Loucy (cell line): Measurements from ENCODE around the gene IFITM1.

ENCODE experiments used
- H2AFZ ChIP-seq: fragments of 200-600 bp; sonication (generic); 2 replicates; pipeline ENCODE4 v1.6.0; 2016; ENCODE audit warnings: antibody characterized with exemption, mild to moderate bottlenecking, low read length, moderate library complexity
- H3F3A ChIP-seq: fragments of 200-600 bp; 2 replicates; pipeline ENCODE4 v1.6.0; 2016; ENCODE audit warnings: antibody characterized with exemption, low read depth, mild to moderate bottlenecking
- H3K27me3 ChIP-seq: fragments of 200-600 bp; sonication (generic); 2 replicates; pipeline ENCODE4 v1.6.1; 2014; ENCODE audit warnings: low read length, mild to moderate bottlenecking; ENCODE audit not compliant: insufficient read depth, poor library complexity, severe bottlenecking
- H3K36me3 ChIP-seq: fragments of 200-600 bp; sonication (generic); 2 replicates; pipeline ENCODE4 v1.6.1; 2016; ENCODE audit warnings: low read length; ENCODE audit not compliant: insufficient read depth
- H3K4me1 ChIP-seq: fragments of 200-600 bp; sonication (generic); 2 replicates; pipeline ENCODE4 v1.5.1; 2014; ENCODE audit warnings: low read length, mild to moderate bottlenecking; ENCODE audit not compliant: insufficient read depth, poor library complexity, severe bottlenecking
- H3K4me2 ChIP-seq: fragments of 200-600 bp; sonication (generic); 2 replicates; pipeline ENCODE4 v1.6.0; 2014; ENCODE audit warnings: antibody characterized with exemption, low read length, low read depth, mild to moderate bottlenecking; ENCODE audit not compliant: poor library complexity, severe bottlenecking
- H3K4me3 ChIP-seq: fragments of 200-600 bp; sonication (generic); 2 replicates; pipeline ENCODE4 v1.5.1; 2014; ENCODE audit warnings: low read length, mild to moderate bottlenecking, mixed read lengths; ENCODE audit not compliant: poor library complexity, severe bottlenecking
- H3K79me2 ChIP-seq: fragments of 200-600 bp; sonication (generic); 2 replicates; pipeline ENCODE4 v1.6.1; 2014; ENCODE audit warnings: low read length; ENCODE audit not compliant: insufficient read depth
- H3K9ac ChIP-seq: fragments of 200-600 bp; sonication (generic); 2 replicates; pipeline ENCODE4 v1.6.0; 2014; ENCODE audit warnings: mild to moderate bottlenecking, low read depth, low read length, moderate library complexity; ENCODE audit not compliant: poor library complexity, severe bottlenecking
- H3K9me2 ChIP-seq: fragments of 200-600 bp; sonication (generic); replicated peaks from 2 replicates; pipeline ENCODE4 v1.6.1; 2016; ENCODE audit warnings: low read depth, low read length, mixed read lengths
- H3K9me3 ChIP-seq: fragments of 200-600 bp; sonication (generic); 2 replicates; pipeline ENCODE4 v1.6.1; 2014; ENCODE audit warnings: mild to moderate bottlenecking, antibody characterized with exemption, low read length, low read depth; ENCODE audit not compliant: insufficient read depth
- H4K20me1 ChIP-seq: fragments of 200-600 bp; sonication (generic); 2 replicates; pipeline ENCODE4 v1.6.0; 2014; ENCODE audit warnings: antibody characterized with exemption, low read length, mild to moderate bottlenecking; ENCODE audit not compliant: insufficient read depth, poor library complexity, severe bottlenecking
- EZH2phosphoT487 ChIP-seq: fragments of 200-600 bp; IDR thresholded peaks from 2 replicates; pipeline ENCODE4 v1.6.1; 2018; ENCODE audit warnings: antibody characterized with exemption, mild to moderate bottlenecking, moderate library complexity, borderline replicate concordance
- TF ChIP-seq, protein P1 (sequence below): fragments of 200-600 bp; sonication (generic); conservative IDR thresholded peaks from 2 replicates; pipeline ENCODE4 v1.5.1; 2014; ENCODE audit warnings: mild to moderate bottlenecking, antibody characterized with exemption, low read length

IFITM1 gene

DNA sequence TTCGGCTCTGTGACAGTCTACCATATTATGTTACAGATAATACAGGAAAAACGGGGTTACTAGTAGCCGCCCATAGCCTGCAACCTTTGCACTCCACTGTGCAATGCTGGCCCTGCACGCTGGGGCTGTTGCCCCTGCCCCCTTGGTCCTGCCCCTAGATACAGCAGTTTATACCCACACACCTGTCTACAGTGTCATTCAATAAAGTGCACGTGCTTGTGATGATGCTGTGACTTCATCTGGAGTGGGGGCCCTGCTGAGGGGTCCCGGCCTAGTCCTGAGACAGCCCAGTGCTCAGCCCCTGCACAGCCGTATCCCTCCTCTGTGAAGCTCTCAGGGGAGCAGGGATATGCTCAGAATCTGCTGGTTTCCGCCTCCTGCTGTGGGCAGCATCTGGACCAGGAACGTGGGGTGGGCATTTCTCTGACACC, 1.2 kb downstream of the IFITM1 start:
- H3K79me2 ChIP-seq: peaks cover 76% of the 10 kb centered on the region
- H4K20me1 ChIP-seq: peaks cover 41% of the 10 kb centered on the region
- H3F3A ChIP-seq: peaks cover 16% of the 10 kb centered on the region; the same call in 1 of the 2 replicates
- H3K4me2 ChIP-seq: peak overlapping the region; percentile 93
- H3K9me2 ChIP-seq: no peaks in the 10 kb centered on the region
- H2AFZ ChIP-seq: no peak overlapping the region
- H3K9ac ChIP-seq: peak overlapping the region; percentile 100
- peaks cover 30% of the 10 kb centered on the region for H3K36me3 ChIP-seq
- peak overlapping the region; percentile 100 for H3K4me3 ChIP-seq
- no peak for TF ChIP-seq EZH2phosphoT487
- TF ChIP-seq, protein P1, sequence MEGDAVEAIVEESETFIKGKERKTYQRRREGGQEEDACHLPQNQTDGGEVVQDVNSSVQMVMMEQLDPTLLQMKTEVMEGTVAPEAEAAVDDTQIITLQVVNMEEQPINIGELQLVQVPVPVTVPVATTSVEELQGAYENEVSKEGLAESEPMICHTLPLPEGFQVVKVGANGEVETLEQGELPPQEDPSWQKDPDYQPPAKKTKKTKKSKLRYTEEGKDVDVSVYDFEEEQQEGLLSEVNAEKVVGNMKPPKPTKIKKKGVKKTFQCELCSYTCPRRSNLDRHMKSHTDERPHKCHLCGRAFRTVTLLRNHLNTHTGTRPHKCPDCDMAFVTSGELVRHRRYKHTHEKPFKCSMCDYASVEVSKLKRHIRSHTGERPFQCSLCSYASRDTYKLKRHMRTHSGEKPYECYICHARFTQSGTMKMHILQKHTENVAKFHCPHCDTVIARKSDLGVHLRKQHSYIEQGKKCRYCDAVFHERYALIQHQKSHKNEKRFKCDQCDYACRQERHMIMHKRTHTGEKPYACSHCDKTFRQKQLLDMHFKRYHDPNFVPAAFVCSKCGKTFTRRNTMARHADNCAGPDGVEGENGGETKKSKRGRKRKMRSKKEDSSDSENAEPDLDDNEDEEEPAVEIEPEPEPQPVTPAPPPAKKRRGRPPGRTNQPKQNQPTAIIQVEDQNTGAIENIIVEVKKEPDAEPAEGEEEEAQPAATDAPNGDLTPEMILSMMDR: no peak
- no peaks in the 10 kb centered on the region for H3K9me3 ChIP-seq
- peaks cover 32% of the 10 kb centered on the region for H3K27me3 ChIP-seq
- peaks cover 31% of the 10 kb centered on the region for H3K4me1 ChIP-seq

DNA sequence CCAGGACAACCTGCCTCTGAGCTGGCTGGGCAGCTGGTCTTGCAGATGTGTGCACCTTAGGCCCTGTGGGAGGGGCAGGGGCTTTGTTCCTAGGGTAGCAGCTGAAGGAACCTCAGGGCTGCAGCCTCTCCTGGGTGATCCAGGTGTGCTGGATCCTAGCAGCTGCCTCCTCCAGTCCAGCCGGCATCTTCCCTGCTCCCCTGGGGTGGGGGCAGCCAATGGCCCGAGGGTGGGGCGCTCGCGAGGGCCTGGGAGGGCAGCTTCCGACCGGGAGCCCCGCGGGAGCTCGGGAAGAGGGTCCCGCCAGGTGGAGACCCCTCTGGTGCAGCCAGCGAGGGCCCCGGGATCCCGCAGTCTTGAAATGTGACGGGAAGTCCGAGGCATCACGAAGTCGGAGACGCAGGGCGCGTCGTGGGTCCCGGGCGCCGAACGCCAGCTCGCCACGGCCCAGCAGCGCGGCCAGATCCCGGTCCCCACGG, 1.7 kb downstream of the IFITM1 start:
- H3F3A ChIP-seq: peaks cover 16% of the 10 kb centered on the region; the same call in 1 of the 2 replicates
- peaks cover 41% of the 10 kb centered on the region for H4K20me1 ChIP-seq
- peak overlapping the region; percentile 100 for H3K4me3 ChIP-seq
- peak overlapping the region; percentile 93 for H3K4me2 ChIP-seq
- no peaks in the 10 kb centered on the region for H3K9me2 ChIP-seq
- peaks cover 75% of the 10 kb centered on the region for H3K79me2 ChIP-seq
- TF ChIP-seq EZH2phosphoT487: no peak
- TF ChIP-seq, protein P1: no peak
- peaks cover 30% of the 10 kb centered on the region for H3K36me3 ChIP-seq
- no peak overlapping the region for H2AFZ ChIP-seq
- peaks cover 32% of the 10 kb centered on the region for H3K27me3 ChIP-seq
- H3K9me3 ChIP-seq: no peaks in the 10 kb centered on the region
- H3K9ac ChIP-seq: peak overlapping the region; percentile 100
- H3K4me1 ChIP-seq: peaks cover 35% of the 10 kb centered on the region

DNA sequence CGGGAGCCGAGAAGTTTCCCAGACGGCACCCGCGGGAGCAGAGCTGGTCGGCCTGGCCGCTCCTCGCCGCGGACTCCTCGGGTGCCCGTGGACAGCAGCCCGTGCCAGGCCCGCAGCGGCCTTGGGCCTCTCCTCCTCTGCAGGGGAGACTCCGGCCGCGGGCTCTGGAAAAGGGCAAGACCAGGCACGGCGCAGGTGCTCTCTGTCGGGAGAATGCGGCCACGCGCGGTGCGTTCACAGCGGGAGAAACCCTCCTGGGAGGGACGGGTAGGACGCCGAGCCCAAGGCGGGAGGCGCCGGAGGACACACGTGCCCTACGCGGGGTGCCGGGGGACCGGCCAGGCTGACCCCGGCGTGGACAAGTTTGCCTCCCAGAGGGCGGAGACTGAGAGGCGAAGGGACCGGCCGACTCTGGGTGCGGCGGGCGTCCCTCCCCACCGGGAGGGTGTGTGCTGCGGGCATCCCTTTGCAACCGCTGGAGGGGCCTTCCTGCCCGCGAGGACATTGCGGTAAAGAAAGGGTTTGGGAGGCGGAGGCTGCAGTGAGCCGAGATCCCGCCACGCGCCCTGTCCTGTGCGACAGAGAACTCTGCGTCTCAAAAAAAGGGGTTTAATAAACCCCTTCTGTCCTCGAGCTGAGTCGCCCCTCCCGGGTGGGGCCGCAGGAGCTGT, 2.3 kb downstream of the IFITM1 start:
- H3K9ac ChIP-seq: peak overlapping the region; percentile 100
- H3K9me3 ChIP-seq: no peaks in the 10 kb centered on the region
- peak overlapping the region; percentile 93 for H3K4me2 ChIP-seq
- H3K4me3 ChIP-seq: peak overlapping the region; percentile 100
- H3F3A ChIP-seq: peaks cover 16% of the 10 kb centered on the region; the same call in 1 of the 2 replicates
- no peaks in the 10 kb centered on the region for H3K9me2 ChIP-seq
- H3K27me3 ChIP-seq: peaks cover 32% of the 10 kb centered on the region
- peaks cover 41% of the 10 kb centered on the region for H4K20me1 ChIP-seq
- no peak overlapping the region for H2AFZ ChIP-seq
- peaks cover 75% of the 10 kb centered on the region for H3K79me2 ChIP-seq
- peaks cover 30% of the 10 kb centered on the region for H3K36me3 ChIP-seq
- H3K4me1 ChIP-seq: peaks cover 36% of the 10 kb centered on the region
- no peak for TF ChIP-seq EZH2phosphoT487
- TF ChIP-seq, protein P1: no peak
